ENCODE data around the gene RHBDL3.

DNA sequence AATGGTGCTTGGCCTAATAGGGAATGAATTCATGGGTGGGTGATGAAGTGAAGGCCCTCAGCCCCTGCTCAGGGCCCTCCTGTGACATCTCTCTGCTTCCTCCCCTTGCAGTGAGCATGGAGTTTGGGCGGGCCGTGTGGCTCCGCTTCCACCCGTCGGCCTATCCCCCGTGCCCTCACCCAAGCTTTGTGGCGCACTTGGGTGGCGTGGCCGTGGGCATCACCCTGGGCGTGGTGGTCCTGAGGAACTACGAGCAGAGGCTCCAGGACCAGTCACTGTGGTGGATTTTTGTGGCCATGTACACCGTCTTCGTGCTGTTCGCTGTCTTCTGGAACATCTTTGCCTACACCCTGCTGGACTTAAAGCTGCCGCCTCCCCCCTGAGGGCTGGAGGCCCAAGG is 55.2 kb downstream of the RHBDL3 start:
- TF ChIP-seq, protein P1, sequence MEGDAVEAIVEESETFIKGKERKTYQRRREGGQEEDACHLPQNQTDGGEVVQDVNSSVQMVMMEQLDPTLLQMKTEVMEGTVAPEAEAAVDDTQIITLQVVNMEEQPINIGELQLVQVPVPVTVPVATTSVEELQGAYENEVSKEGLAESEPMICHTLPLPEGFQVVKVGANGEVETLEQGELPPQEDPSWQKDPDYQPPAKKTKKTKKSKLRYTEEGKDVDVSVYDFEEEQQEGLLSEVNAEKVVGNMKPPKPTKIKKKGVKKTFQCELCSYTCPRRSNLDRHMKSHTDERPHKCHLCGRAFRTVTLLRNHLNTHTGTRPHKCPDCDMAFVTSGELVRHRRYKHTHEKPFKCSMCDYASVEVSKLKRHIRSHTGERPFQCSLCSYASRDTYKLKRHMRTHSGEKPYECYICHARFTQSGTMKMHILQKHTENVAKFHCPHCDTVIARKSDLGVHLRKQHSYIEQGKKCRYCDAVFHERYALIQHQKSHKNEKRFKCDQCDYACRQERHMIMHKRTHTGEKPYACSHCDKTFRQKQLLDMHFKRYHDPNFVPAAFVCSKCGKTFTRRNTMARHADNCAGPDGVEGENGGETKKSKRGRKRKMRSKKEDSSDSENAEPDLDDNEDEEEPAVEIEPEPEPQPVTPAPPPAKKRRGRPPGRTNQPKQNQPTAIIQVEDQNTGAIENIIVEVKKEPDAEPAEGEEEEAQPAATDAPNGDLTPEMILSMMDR (IDR thresholded peaks at IDR 0.05 in 4 of 5, conservative IDR thresholded peaks at IDR 0.05 in 1 of 5) = no peak
- TF ChIP-seq POLR2A (IDR thresholded peaks at IDR 0.05) = no peak
